Activated CD4-positive, alpha-beta T cell treated with anti-CD3 and anti-CD28 coated beads, Interleukin-2, amount 50 U/mL, for 1 hour (primary cell): ENCODE data around the gene KCNMB4.
"Not testable (repeated sequence)": the region's sequence is repeated elsewhere in the genome, so short reads cannot be mapped to it uniquely, and the experiment has no call there.

Experiments used
- DNase-seq: peaks from one replicate; pipeline ENCODE4 v3.0.0-alpha.2; 2020

The KCNMB4 gene

DNA sequence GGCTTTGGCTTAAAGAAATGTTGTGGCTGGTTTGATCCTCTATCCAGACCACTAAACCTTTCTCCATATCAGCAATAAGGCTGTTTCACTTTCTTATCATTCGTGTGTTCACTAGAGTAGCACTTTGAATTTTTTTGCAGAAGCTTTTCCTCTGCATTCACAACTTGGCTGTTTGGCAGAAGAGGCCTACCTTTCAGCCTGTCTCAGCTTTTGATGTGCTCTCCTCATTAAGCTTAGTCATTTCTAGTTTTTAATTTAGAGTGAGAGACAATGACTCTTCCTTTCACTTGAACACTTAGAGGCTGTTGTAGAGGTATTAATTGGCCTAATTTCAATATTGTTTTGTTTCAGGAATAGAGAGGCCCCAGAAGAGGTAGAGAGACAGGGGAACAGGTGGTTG is 13.8 kb downstream of the KCNMB4 start:
- no peak for DNase-seq

GRCh38 chr12:70383484-70383883 is 17.4 kb downstream of the KCNMB4 start:
- no peak for DNase-seq

DNA sequence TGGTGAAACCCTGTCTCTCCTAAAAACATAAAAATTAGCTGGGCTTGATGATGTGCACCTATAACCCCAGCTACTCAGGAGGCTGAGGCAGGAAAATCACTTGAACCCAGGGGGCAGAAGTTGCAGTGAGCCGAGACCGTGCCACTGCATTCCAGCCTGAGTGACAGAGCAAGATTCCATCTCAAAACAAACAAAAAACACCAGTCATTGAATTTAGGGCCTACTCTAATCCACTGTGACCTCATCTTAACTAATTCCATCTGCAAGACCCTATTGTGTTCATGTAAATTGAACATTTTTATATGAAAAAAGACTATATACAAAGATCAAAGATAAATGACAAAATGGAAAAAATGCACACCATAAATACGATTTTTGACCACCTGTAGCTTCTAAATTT is 17.8 kb downstream of the KCNMB4 start:
- no peak for DNase-seq

DNA sequence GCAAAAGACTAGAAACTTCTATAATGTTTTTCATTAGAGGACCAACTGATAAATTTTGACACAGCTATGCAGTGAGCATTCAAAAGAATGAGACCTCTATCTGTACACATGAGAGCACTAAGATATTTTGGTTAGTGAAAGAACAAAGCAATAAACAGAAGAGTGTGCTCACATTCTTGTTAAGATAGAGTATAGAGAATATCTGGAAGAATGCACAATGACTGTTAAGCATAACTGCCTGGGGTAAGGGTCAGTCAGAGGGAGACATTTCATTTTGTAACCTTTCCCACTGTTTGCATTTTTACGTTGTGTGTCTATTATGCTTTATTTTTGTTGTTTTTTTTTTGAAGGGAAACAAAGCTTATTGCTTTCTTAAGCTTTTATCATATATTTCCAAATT is 20.7 kb downstream of the KCNMB4 start:
- DNase-seq = no peak

DNA sequence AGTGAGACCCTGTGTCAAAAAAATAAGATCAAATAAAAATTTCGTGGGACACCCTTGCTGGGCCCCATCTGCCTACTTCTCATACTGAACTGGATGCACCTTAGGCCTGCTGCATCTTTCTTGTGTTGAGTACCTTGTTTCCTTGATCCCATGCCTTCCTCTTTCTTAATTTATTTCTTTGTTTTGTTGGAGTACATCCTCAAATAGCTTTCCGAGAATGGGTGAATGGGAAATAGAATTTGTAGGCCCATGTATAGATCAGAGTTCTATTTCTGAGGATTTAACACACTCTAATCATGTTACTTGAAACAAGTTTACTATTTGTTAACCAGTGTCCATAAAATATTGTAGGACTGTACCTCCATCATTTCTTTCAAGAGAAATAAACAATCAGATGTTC is 23.6 kb downstream of the KCNMB4 start:
- DNase-seq = no peak

DNA sequence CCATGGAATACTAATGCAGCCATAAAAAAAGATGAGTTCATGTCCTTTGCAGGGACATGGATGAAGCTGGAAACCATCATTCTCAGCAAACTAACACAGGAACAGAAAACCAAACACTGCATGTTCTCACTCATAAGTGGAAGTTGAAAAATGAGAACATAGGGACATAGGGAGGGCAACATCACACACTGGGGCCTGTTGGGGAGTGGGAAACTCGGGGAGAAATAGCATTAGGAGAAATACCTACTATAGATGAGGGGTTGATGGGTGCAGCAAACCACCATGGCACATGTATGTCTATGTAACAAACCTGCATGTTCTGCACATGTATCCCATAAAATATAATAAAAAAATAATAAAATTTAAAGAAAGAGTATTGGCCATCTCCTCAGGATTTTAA is 26.5 kb downstream of the KCNMB4 start:
- DNase-seq = not testable (repeated sequence)

DNA sequence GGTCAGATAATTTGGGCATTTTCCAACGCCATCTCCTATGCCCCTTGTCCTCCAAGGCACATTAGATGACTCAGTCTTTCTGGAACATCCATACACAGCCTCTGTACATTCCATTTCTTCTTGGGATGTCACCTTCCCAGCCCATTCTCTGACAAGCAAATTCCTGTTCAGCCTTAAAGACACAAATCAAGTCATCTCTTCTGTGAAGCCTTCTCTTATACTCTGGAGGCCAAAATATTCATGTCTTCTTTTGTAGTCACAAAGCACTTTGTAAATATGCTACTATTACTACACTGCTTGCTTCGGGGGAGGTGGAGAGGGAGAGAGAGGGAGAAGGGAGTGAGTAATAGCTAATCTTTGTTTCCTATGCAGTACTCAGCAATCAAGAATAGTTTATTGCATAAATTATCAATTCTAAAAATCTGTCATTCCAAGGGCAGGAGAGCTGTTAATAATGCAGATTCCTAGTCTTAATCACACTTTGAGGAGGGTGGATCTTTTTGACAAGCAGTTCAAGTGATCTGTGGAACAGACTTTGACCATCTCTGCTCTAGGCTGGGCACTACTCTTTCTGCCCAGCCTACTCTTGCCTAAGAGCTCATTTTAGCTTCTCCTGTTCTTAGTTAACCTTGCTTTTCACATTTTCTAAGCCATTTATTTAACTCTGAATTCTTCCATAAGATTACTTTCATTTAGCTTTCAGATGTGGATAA is 27.9 kb downstream of the KCNMB4 start:
- DNase-seq = no peak

- DNase-seq = no peak
These were observed 31.9 kb downstream of the KCNMB4 start for GRCh38 chr12:70398002-70398401.

- no peak for DNase-seq
These were observed 32.8 kb downstream of the KCNMB4 start for GRCh38 chr12:70398862-70399261.

DNA sequence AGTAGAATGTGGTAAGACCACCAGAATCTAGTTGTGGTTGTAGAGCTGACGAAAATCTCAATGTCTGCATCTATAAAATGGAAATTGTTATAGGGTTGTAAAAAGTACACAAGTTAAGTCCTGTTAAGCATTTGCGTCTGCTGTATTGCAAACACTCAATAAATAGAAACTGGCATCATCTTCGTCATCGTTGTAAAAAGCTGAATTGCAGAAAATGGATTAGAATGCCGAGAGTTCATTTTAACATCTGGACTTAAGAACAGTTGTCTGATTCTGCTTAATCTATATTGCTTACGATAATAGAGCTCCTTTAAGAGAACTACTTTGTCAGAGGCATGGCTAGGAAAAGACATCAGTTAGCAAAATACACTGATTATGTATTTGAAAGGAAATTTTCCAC is 33.2 kb downstream of the KCNMB4 start:
- no peak for DNase-seq

DNA sequence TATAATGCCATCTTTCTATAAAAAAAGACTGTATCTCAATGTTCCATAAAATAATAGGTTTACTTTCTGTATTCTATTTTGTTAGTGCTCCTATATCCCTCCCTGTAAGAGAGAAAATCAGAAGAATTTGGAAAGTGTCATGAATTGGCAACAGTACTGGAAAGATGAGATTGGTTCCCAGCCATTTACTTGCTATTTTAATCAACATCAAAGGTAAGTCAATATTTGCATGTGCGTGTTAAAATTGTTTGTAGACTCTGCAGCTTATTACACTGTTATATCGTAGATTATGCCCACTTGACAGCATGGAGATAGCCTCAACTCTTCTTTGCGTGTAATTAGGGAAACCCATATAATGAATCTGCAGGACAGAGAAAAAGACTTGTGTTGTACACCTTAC is 34.0 kb downstream of the KCNMB4 start:
- DNase-seq = no peak

DNA sequence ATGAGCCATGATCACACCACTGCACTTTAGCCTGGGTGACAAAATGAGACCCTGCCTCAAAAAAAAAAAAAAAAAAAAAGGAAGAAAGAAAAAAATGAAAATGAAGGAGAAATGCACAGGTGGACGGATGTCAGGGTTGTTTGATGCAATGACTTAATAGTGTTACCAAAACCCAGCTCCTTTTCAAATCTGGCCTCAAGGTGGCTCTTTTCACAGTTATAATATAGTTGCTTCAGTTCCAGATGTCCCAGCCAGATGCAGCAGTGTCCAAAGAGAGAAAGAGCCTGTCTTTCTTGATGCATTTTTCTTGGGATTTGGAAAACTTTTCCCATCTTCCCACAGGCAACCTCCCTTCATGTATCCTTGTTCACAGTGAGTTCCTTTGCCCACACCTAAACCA is 36.5 kb downstream of the KCNMB4 start:
- no peak for DNase-seq

- DNase-seq = no peak
These were observed 37.7 kb downstream of the KCNMB4 start for GRCh38 chr12:70403826-70404225.

- DNase-seq = no peak
These were observed 42.1 kb downstream of the KCNMB4 start for GRCh38 chr12:70408004-70408790.

GRCh38 chr12:70415987-70416386 is 49.9 kb downstream of the KCNMB4 start:
- no peak for DNase-seq

DNA sequence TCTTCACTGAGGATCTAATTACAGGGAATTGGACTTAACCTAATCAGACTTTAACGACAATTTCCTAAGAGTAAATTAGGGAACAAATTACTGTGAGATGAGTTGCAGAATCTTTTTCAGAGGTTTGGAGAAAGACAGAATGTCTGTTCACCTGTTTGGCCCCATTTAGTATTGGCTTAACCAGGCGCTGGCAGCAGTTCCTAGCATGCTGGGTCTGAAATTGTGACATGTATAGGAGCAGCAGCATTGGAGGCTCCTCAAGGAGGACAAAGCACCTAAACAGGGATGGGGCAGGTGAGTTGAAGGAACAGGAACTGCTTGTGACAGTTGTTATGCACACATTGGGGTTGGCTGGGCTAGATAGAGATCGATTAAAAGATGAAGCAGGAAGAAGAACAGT is 51.0 kb downstream of the KCNMB4 start:
- no peak for DNase-seq

DNA sequence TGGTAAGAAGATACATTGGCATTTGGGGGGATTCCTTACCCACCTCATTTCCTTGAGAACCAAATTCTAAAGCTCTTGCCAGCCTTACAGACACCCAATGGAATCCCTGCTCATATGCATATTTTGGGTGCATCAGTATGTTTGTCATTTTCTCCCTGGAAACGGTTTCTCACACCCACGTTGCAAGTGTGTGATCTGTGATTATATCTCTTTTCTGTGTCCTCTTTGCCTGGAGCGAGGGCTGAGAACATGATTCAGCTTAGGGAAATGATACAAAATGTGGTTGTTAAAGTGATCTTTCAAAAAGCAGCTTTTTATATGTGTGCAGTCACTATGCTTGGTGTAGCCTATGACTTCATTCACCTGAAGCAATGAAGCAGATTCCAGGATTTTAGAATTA is 52.0 kb downstream of the KCNMB4 start:
- DNase-seq = no peak

- DNase-seq = no peak
These were observed 56.5 kb downstream of the KCNMB4 start for GRCh38 chr12:70422631-70423030.

- no peak for DNase-seq
These were observed 60.5 kb downstream of the KCNMB4 start for GRCh38 chr12:70426620-70427019.

- DNase-seq = no peak
These were observed 61.5 kb downstream of the KCNMB4 start for GRCh38 chr12:70427611-70428010.

- no peak for DNase-seq
These were observed 64.3 kb downstream of the KCNMB4 start for GRCh38 chr12:70430400-70430799.

DNA sequence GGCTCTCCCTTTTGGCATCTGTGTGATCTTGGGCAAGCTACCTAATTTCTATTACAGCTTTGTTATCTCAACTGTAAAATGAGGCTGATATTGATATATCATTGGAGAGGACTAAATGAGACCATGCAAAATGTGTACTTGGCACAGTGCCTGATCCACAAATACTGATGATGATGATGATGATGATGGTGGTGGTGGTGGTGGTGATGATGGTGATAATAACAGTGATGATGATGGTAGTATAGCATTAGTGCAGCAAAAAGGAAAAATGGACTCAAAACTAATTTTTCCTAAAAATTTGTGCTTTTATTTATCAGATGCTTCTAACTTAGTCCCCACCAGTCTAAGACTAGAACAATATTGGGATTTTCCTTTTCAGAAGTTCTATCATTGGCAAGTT is 70.7 kb downstream of the KCNMB4 start:
- no peak for DNase-seq

DNA sequence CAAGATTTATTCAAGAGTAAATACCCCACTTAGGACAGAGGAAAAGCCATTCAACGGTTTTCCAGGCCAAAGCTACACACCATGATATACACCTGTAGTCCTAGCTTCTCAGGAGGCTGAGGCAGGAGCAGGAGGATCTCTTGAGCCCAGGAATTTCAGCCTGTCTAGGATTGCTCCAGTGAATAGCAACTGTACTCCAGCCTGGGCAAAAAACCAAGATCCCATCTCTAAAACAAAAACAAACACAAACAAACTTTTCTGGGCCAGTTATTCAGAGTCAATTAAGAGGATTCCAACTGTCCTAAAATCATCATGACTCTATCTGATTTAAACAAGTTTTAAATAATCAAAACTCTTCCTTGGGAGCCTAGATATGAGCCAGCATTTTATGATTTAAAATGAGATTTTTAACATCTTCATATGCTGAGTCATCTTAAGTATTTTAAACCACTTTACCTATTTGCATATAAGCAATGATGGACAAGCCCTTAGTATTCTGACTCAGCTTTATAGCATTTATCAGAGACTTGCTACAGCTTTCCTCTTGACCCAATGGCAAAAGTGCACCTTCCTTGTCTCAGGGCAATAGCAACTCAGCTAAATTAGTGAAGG is 77.1 kb downstream of the KCNMB4 start:
- DNase-seq = no peak

- no peak for DNase-seq
These were observed 78.8 kb downstream of the KCNMB4 start for GRCh38 chr12:70444903-70445302.
